AG04449 (cell line): ENCODE measurements around the gene TIGAR.

ENCODE experiments used
- CTCF ChIA-PET: fragments of 350-600 bp; formaldehyde crosslinking; extraction: SDS; loops from one replicate; lab custom pipeline; 2021; ENCODE audit warnings: antibody characterized with exemption; lab: Yijun Ruan, JAX
- POLR2A ChIA-PET: fragments of 400-600, 350-600 bp; formaldehyde crosslinking; extraction: SDS; loops from one replicate; lab custom pipeline; 2020; ENCODE audit warnings: antibody characterized with exemption, inconsistent platforms; lab: Yijun Ruan, JAX
- DNase-seq: peaks from one replicate; pipeline ENCODE4 v3.0.0-alpha.2; 2010; ENCODE audit warnings: low read depth, low spot score
- H3K4me3 ChIP-seq: 2 replicates; pipeline ENCODE4 v1.5.1; 2011; ENCODE audit warnings: low read depth, mild to moderate bottlenecking, control low read depth, low read length
- TF ChIP-seq, protein P1 (sequence below): IDR thresholded peaks from one replicate; pipeline ENCODE4 v1.5.1; 2011; ENCODE audit warnings: mild to moderate bottlenecking, moderate library complexity, low read length, control low read depth, inconsistent platforms; ENCODE audit not compliant: insufficient read depth; ENCODE audit errors: missing control alignments

TIGAR gene

DNA sequence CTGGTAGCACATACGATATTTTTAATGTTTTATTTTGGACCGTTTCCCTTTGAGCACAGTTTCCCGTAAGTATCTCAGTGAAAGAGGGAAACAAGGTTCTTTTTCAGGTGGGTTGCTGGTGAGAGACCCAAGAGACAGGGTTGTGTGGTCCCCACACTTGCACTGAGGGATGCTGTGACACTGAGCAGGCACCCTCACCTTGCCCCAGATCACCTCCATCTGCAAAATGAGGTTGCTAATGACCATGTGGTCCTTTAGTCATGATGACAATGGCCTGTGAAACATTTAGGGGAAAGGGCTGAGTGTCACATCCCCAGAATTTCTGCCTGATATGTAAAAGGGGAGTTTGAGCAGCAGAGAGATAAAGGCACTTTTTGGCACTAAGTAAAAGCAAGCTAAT lies 43.2 kb upstream of the TIGAR start:
- H3K4me3 ChIP-seq, result no peak overlapping the region
- ChIA-PET CTCF (interaction anchor here (0.7 to 11.1 kb wide), 38 partner anchors 9 to 564 kb away, joined by 3 to 241 read pairs (median 7); partner anchors contain the start of gene TIGAR), POLR2A (interaction anchor here (1.0 kb wide), 1 partner anchor 977 kb away, joined by 4 read pairs; no protein-coding TSS in a partner anchor)
- TF ChIP-seq, protein P1, sequence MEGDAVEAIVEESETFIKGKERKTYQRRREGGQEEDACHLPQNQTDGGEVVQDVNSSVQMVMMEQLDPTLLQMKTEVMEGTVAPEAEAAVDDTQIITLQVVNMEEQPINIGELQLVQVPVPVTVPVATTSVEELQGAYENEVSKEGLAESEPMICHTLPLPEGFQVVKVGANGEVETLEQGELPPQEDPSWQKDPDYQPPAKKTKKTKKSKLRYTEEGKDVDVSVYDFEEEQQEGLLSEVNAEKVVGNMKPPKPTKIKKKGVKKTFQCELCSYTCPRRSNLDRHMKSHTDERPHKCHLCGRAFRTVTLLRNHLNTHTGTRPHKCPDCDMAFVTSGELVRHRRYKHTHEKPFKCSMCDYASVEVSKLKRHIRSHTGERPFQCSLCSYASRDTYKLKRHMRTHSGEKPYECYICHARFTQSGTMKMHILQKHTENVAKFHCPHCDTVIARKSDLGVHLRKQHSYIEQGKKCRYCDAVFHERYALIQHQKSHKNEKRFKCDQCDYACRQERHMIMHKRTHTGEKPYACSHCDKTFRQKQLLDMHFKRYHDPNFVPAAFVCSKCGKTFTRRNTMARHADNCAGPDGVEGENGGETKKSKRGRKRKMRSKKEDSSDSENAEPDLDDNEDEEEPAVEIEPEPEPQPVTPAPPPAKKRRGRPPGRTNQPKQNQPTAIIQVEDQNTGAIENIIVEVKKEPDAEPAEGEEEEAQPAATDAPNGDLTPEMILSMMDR, result no peak
- DNase-seq, result no peak

DNA sequence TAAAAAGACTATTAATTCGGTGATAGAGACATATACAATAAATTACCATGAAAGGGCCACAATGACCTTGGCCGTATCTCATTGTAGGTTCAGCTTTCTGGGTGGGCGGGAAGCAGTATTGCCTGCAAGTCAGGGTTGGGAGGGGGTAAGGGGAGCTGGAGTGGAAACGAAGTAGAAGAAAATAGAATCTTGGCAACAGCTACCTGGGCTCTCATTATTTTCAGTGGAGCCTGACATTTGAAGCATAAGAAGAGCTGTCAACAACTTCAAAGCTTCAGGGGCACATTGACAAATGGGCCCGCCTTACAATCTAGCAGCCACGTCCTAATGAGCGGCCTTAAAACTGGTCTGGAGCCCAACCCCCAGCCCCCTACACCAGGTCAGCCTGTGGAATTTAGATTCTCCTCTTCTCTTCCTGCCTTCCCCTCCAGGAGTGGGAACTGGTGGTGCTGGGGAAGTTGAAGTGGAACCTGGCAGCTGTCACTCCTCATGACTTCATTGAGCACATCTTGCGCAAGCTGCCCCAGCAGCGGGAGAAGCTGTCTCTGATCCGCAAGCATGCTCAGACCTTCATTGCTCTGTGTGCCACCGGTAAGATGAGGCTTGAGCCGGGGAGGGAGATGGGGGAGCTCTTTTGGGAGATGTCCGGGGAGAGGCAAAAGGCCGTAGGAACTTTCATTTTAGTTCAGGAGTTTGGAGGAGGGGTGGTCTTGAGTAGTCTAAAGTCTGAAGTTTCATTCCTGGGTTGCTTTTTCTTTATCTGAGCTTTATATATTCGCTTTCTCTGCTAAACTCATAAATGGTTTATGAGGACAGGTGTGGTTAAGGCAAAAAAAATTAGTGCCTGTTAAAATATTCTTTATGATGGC lies 42.5 kb upstream of the TIGAR start:
- no peak for DNase-seq
- CTCF ChIA-PET, result interaction anchor here (1.0 to 11.1 kb wide), 18 partner anchors 8 to 978 kb away, joined by 3 to 241 read pairs (median 14); no protein-coding TSS in a partner anchor
- POLR2A ChIA-PET, result interaction anchor here (1.0 kb wide), 1 partner anchor 978 kb away, joined by 4 read pairs; no protein-coding TSS in a partner anchor
- H3K4me3 ChIP-seq, result no peak overlapping the region
- TF ChIP-seq, protein P1, result no peak

DNA sequence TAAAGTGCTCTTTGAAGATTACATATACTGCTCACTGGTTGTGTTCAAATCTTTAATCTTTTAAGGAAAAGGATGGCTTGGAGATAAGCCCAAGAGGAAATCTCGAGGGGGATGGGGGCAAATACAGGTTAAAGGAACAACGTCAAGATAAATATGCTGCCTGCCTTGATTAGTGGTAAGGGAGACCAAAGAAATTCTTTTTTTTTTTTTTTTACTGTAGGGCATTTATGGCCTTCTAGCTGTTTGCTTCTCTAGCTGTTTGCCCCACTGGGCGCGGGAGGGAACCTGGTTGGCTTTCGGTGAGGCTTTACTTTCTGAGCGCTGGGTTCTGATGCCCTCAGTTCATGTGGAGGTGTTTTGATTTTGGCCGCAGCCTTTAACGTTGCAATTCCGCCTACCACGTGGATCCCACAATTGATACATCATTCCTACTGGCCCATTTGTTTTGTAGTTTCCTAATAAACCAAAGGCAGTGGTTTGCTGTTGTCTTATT lies 41.8 kb upstream of the TIGAR start:
- POLR2A ChIA-PET, result no interaction called here
- TF ChIP-seq, protein P1, result no peak
- no peak for DNase-seq
- CTCF ChIA-PET, result interaction anchor here (1.0 to 11.1 kb wide), 9 partner anchors 11 to 979 kb away, joined by 3 to 241 read pairs (median 31); no protein-coding TSS in a partner anchor
- no peak overlapping the region for H3K4me3 ChIP-seq

DNA sequence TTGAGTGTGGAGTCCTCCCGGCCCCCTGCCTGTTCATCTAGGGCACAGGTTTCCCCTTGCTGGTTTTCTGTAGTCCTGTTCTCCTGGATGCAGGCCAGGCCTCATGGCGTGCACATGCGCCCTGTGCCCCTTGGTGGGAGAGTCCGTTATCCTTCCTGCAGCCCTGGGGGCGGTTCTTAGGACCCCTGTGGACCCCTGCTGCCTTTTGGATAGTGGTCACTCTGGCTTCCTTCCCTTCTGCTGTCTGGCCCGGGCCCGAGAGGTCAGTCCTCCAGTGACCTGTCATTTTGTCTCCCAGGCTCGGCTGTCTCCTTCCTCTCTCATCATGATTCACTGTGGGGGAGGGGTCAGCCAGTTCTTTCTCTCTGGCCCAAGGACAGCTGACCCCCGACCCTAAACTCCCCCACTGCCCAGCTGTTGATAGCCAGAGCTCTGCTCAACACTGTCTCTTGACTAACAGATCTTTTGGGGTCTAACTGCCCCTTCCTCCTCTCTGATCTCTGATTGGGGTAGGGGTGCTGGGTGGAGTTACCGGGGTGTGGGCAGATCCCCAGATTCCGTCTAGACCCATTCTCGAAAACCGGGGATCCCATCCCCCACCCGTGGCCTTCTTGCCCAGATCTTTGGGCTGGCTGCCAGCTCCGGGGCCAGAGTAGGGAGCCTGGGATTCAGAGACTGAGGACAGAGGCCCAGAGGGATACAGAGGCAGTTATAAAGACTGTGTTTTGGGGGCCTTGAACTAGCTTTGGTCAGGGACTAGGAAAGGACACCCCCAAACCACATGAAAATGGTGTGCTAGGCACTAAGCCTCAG lies 40.5 kb upstream of the TIGAR start:
- H3K4me3 ChIP-seq, result no peak overlapping the region
- CTCF ChIA-PET, result interaction anchor here (1.8 to 11.1 kb wide), 3 partner anchors 14 to 396 kb away, joined by 6 to 241 read pairs (median 105); no protein-coding TSS in a partner anchor
- POLR2A ChIA-PET, result no interaction called here
- TF ChIP-seq, protein P1, result no peak
- no peak for DNase-seq

DNA sequence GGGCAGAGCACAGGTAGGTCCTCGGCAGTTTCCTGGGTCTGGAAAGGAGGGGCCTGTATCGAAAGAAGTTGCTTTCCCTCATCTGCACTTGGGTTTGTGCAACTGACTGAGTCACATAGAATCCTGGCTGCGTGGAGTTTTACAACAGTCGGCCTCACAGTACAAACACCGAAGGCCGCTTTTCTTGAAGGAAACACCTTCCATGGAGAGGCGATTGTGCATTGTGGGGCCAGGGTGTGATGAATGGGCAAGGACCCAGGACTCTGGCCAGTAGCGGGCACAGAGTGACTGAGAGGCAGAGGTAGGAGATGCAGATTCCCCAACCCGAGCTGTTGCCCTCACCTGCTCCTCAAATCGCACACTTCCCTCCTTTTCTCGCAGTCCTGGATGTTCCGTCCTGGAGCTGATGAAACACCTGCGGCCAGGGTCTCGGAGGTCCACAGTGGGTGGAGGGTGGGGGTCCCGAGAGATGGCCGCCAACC lies 39.8 kb upstream of the TIGAR start:
- no peak for DNase-seq
- ChIA-PET POLR2A (no interaction called here), CTCF (interaction anchor here (1.0 to 11.1 kb wide), 2 partner anchors 396 to 397 kb away, joined by 3 to 241 read pairs; no protein-coding TSS in a partner anchor)
- TF ChIP-seq, protein P1, result no peak
- no peak overlapping the region for H3K4me3 ChIP-seq
